Activated T-helper 2 cell treated with anti-CD3 and anti-CD28 coated beads, Interferon-gamma antibody, Interleukin-2, Interleukin-4, amounts not matched to agents 10 μg/mL and 5 μg/mL and 100 μg/mL, durations not matched to agents 14 hours and 24 hours and 36 hours (primary cell): ENCODE results near the gene MVB12B. TPM values are rescaled to one million over a fixed set of nuclear protein-coding genes. Genes with fewer than 3 reads are reported as not detected.
"Not testable (repeated sequence)": the region's sequence is repeated elsewhere in the genome, so short reads cannot be mapped to it uniquely, and the experiment has no call there.

Experiments
- DNase-seq: peaks from one replicate; pipeline ENCODE4 v3.0.0; 2021; ENCODE audit warnings: low spot score
- H3K27ac Mint-ChIP-seq: one replicate; pipeline ENCODE4 v1.8.0; 2021; ENCODE audit warnings: mixed read lengths
- H3K27me3 Mint-ChIP-seq: one replicate; pipeline ENCODE4 v1.8.0; 2021; ENCODE audit warnings: low read depth, mixed read lengths
- H3K36me3 Mint-ChIP-seq: one replicate; pipeline ENCODE4 v1.8.0; 2021; ENCODE audit warnings: low read depth, mixed read lengths
- H3K4me1 Mint-ChIP-seq: one replicate; pipeline ENCODE4 v1.8.0; 2021; ENCODE audit warnings: low read depth, mixed read lengths
- H3K4me3 Mint-ChIP-seq: one replicate; pipeline ENCODE4 v1.8.0; 2021; ENCODE audit warnings: low read depth, mild to moderate bottlenecking, moderate library complexity, mixed read lengths
- H3K9me3 Mint-ChIP-seq: one replicate; pipeline ENCODE4 v1.8.0; 2021; ENCODE audit warnings: mixed read lengths
- intact Hi-C: fragments of 100-400 bp; cut with micrococcal nuclease; formaldehyde crosslinking; loops from one replicate; pipeline ENCODE4 v1.15.1; 2023
- total RNA-seq: library from RNA; stranded (reverse); gene quantifications from 2 replicates; pipeline ENCODE4 v1.2.3, GENCODE V29; 2022

Gene MVB12B
- total RNA-seq, 1 donor from 2014 or later = 0.50 TPM

DNA sequence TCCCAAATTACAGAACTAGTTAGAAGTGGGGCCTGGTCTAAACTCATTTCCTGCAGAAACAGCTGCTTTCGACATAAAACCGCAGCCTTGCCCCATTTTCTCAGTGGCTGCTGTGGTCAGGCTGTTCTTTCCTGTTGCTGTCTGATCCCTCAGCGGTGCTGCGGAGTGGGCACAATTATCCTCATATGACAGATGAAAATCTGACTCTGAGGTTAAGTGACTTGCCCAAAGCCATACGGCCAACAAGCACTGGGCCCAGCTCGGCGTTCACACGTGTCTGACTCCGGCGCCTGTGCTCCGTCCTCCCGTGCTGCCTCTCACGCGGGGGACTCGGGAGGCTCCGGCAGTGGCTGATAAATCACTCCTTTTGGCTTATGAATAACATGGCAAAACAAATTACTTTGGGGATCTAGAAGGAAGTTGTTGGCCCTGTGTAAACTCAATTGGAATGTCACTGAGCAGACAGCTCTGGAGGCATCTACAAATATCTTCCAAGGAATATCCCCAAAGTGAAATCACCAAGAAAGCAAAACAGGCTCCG is 144.5 kb downstream of the MVB12B start:
- intact Hi-C loops = loop anchor here (1.0 to 2.0 kb wide), 4 partner anchors 32 to 74 kb away; no protein-coding TSS in a partner anchor
- Mint-ChIP-seq H3K9me3 (peaks cover 3% of the 10 kb centered on the region), H3K4me3 (peak overlapping the region; percentile 41), H3K36me3 (peaks cover 3% of the 10 kb centered on the region), H3K27ac (peak overlapping the region; percentile 51), H3K27me3 (peaks cover 63% of the 10 kb centered on the region), H3K4me1 (peaks cover 44% of the 10 kb centered on the region)
- peak; percentile 81 for DNase-seq

DNA sequence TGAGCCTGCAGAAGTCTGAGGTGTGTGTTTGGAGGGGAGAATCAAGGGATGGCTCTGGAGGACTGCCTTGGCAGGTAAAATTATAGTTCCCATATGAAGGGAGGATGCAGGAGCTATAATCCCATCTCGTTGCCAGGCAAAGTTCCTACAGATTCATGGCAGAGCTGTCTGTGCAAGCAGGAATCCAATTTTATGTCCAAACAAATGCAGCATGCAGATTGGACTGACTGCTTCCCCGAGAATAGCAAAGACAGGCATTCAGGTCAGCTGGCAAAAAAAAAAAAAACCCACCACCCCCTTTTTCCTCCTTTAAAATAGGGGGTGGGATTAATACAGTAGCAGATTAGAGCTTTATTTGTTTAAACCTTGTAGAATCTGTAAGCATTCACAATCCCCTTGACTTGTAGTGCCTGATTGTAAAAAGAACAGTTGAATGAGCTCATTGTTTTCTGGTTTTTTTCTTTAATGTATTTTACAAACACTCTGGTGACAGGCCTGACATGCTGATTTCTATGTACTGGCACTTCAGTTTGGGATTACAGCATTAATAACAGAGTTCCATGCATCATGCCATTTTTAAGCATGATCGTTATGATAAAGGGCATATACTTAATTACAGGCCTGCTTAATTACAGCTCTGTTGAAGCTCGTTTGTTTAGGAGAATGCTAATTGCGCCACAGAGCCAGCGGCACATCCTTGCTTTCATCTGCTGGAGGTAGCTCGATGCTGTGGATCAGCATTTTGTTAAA is 145.7 kb downstream of the MVB12B start:
- H3K4me3 Mint-ChIP-seq = no peak overlapping the region
- intact Hi-C loops = no loop called here
- peaks cover 9% of the 10 kb centered on the region for H3K9me3 Mint-ChIP-seq
- H3K4me1 Mint-ChIP-seq = peaks cover 44% of the 10 kb centered on the region
- H3K27me3 Mint-ChIP-seq = peaks cover 62% of the 10 kb centered on the region
- peaks cover 3% of the 10 kb centered on the region for H3K36me3 Mint-ChIP-seq
- no peak overlapping the region for H3K27ac Mint-ChIP-seq
- DNase-seq = no peak

DNA sequence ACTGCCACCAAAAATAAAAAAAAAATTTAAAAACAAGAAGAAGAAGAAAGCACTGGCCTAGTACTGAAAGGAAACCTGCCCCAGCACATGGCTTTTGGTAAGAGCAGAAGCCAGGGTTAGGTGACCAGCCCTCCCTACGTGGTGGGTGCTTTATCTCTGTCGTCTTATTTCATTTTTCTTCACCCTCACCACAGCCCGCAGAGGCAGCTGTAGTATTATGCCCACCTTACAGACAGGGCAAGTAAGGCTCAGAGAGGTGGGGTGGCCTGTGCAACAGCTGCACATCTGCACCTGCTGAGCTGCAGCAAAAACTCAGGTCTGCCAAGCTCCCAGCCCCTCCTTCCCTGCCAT is 146.3 kb downstream of the MVB12B start:
- H3K27ac Mint-ChIP-seq = no peak overlapping the region
- DNase-seq = no peak
- intact Hi-C loops = no loop called here
- H3K36me3 Mint-ChIP-seq = peaks cover 3% of the 10 kb centered on the region
- H3K4me3 Mint-ChIP-seq = no peak overlapping the region
- peaks cover 10% of the 10 kb centered on the region for H3K9me3 Mint-ChIP-seq
- peaks cover 41% of the 10 kb centered on the region for H3K4me1 Mint-ChIP-seq
- H3K27me3 Mint-ChIP-seq = peaks cover 57% of the 10 kb centered on the region

DNA sequence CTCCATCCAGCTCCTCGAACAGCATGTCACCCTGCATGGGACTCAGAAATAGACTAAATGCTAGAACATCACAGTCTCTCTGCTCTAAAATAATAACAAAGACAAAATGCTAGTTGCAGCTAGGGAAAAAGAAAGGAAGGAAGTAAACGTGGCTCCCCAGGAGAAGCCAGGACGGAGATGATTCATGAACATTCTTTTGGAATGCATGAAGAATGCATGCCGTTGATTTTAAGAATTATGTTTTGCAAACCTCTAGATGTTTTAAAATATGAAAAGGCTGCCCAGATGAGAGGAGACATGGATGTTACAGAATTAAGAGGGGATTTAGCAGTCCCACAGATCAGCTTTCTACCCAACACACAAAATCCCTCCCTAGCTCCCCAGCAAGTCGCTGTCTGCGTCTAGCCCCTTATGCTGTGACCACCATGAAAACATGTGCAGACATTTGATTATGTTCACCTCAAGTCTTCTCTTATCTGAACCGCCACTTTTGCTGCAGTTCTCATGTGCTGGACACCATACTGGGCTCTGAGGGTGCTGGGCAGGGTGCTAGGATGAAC is 147.7 kb downstream of the MVB12B start:
- intact Hi-C loops = no loop called here
- peaks cover 58% of the 10 kb centered on the region for H3K27me3 Mint-ChIP-seq
- no peak for DNase-seq
- no peak overlapping the region for H3K27ac Mint-ChIP-seq
- H3K9me3 Mint-ChIP-seq = peaks cover 10% of the 10 kb centered on the region
- H3K36me3 Mint-ChIP-seq = no peaks in the 10 kb centered on the region
- no peak overlapping the region for H3K4me3 Mint-ChIP-seq
- H3K4me1 Mint-ChIP-seq = peaks cover 29% of the 10 kb centered on the region

DNA sequence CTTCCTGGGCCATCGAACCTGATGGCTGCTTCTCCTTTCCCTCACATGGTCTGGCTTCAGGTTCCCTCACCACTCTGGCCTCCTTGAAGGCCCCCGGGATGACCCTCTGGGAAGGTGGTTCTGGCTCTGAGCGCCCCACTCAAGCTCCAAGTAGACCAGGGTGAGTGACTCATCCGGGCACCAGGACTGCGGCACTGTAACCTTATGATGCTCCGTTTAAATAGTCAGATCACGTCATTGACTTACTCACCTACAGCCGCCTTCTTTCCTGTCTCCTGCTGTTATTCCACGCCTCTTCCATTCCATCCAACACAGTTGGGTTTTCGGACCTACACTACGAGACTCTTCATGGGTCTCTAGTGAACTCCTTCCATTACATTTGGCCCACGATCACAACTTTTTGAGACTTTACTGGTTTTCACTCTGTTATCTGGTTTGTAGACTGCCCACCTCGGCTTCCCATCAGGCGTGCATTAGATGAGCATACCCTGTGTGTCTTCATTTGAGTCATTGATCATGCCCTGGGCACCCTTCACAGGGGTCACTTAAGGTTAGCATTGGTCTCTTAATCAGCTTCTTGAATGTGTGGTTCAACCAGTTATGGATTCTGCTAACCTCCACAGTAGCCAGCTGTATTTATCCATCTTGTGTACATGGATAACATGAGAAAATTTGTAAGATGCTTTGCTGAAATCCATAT is 148.3 kb downstream of the MVB12B start:
- Mint-ChIP-seq H3K27me3 (peaks cover 64% of the 10 kb centered on the region), H3K9me3 (peaks cover 10% of the 10 kb centered on the region), H3K36me3 (no peaks in the 10 kb centered on the region), H3K4me1 (peaks cover 22% of the 10 kb centered on the region), H3K4me3 (no peak overlapping the region), H3K27ac (no peak overlapping the region)
- intact Hi-C loops = no loop called here
- DNase-seq = no peak

DNA sequence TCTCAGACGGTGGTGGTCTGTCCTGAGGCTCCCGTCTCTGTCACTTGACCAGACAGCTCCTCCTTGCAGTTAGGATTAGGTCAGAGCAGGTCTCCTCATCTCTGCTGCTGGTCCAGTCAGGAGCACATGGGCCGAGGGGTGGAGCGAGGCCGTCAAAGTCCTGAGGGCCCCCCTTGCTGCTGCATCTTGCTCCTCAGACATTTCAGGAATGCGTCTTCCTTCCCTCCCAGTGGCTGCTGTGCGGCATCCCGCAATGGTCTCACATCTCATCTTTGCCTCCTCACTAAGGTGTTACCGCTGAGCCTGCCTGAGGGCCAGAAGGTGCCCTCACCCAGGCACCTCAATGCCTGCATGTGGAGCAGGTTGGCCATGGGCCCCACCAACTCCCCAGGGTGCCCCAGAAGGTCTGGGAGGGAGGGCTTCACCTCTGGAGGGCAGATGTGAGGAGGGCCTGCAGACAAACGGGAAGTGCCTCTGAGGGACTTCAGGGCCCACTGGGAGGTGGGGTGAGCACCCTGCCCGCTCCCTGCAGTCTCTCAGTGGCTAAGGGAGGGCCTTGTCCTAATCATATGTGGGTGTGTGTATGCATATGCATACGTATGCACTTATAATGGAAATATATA is 149.4 kb downstream of the MVB12B start:
- Mint-ChIP-seq H3K4me3 (no peak overlapping the region), H3K36me3 (no peaks in the 10 kb centered on the region), H3K4me1 (peaks cover 12% of the 10 kb centered on the region), H3K27ac (no peak overlapping the region), H3K27me3 (peaks cover 74% of the 10 kb centered on the region), H3K9me3 (peaks cover 10% of the 10 kb centered on the region)
- no peak for DNase-seq
- intact Hi-C loops = no loop called here

DNA sequence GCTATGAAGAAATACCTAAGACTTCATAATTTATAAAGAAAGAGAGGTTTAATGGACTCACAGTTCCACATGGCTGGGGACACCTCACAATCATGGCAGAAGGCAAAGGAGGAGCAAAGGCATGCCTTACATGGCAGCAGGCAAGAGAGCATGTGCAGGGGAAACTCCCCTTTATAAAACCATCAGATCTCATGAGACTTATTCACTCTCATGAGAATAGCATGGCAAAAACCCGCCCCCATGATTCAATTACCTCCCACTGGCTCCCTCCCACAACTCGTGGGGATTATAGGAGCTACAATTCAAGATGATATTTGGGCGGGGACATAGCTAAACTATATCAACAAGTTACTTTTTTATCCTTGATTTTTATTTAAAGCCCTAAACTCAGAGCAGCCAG is 150.8 kb downstream of the MVB12B start:
- H3K9me3 Mint-ChIP-seq, H3K27ac Mint-ChIP-seq, H3K4me3 Mint-ChIP-seq, intact Hi-C loops, H3K36me3 Mint-ChIP-seq, H3K4me1 Mint-ChIP-seq, DNase-seq: not testable (repeated sequence)
- H3K27me3 Mint-ChIP-seq = peaks cover 75% of the 10 kb centered on the region

DNA sequence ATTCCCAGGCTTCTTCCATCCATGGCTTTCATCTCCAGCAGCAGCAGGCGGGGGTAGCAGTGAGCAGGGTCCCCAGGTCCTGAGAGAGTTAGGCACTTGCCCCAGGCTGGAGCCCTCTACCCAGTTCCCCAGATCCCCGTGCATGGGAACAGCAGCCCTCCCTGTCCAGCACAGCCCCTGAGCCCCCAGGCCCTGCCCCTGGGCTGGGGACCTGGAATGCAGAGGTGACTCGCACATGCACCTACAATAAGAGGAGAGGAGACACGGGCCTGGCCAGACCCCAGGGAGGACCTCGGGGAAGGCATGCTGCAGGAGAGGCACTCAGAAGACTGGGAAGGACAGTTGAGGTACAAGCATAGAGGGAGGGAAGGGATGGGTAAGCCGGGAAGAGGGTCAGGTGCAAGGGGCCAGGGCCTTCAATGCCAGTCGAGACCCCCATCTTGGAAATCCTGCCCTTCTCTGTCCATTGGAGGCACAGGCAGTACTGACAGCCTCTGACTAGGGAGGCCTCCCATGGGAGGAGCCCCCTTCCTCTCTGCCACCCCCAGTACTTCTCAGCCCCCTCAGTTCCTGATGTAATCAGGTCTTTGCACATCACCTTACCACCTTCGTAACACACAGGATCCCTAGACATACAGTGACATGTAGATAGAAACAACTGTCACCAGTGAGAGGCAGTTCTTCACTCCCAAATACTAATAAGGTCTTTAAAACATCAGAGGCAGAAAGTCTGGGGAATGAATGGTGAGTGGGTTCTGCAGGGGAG is 151.8 kb downstream of the MVB12B start:
- Mint-ChIP-seq H3K9me3 (peaks cover 10% of the 10 kb centered on the region), H3K36me3 (no peaks in the 10 kb centered on the region), H3K4me1 (peaks cover 2% of the 10 kb centered on the region), H3K27ac (no peak overlapping the region), H3K4me3 (no peak overlapping the region), H3K27me3 (peaks cover 67% of the 10 kb centered on the region)
- no peak for DNase-seq
- intact Hi-C loops = no loop called here

DNA sequence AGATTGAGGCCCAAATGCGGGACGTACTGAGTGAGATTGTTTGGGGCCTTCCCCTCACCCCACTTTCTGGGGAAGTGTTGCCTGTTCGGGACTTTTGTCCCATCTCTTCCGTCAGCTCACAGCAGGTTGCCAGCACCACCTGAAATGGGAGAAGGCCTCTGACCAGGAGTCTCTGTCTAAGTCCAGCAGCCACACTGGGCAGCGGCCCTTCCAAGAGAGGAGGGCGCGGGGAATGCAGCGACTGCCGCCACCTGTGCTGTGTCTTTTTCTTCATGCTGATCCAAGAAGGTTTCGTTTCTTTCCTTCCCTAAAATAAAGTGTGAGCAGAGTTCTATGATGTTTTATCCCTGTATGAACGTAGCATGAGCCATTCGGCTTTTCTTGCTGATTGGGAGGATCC is 152.9 kb downstream of the MVB12B start:
- intact Hi-C loops = no loop called here
- no peak overlapping the region for H3K27ac Mint-ChIP-seq
- no peaks in the 10 kb centered on the region for H3K36me3 Mint-ChIP-seq
- no peak for DNase-seq
- peaks cover 7% of the 10 kb centered on the region for H3K9me3 Mint-ChIP-seq
- H3K27me3 Mint-ChIP-seq = peaks cover 65% of the 10 kb centered on the region
- H3K4me1 Mint-ChIP-seq = peaks cover 10% of the 10 kb centered on the region
- no peak overlapping the region for H3K4me3 Mint-ChIP-seq

DNA sequence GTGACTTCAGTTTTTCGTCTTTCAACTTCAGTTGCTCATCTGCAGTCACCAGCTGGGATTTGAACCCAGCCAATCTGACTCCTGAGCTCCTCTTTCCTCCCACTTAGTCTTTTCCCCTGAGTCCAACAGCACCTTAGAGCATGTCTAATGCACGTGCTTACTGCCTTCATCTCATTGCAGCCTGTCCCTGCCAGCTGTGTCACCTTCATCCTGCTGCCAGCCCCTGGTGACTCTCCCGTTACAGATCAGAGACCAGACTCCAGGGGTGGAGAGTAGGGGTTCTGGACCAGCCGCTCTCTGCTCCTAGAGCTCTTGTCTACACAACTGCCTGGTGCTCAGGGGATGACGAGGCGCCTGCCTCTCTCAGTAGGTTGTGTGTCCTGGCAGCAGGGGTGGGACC is 154.2 kb downstream of the MVB12B start:
- H3K9me3 Mint-ChIP-seq = peaks cover 7% of the 10 kb centered on the region
- H3K4me1 Mint-ChIP-seq = peaks cover 10% of the 10 kb centered on the region
- no peak overlapping the region for H3K27ac Mint-ChIP-seq
- intact Hi-C loops = no loop called here
- DNase-seq = no peak
- H3K27me3 Mint-ChIP-seq = peaks cover 53% of the 10 kb centered on the region
- no peak overlapping the region for H3K4me3 Mint-ChIP-seq
- H3K36me3 Mint-ChIP-seq = no peaks in the 10 kb centered on the region

DNA sequence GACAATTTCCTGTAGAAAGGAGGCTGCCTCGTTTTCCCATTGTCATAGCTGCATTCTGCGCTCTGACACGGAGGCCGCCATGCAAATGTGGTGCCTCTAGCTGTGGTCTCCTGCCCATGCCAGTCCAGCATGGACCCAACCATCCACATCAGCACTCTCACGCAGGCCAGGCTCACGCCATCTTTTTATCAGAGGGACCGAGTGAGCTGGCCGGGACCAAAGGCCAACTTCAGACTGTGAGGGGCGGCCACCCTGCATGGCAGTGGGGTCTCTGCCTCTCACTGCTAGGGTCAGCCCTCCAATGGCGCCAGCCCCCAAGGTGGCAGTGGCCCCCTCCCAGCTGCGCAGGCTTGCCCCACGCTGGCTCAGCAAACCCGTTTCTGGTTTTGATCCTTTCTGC is 155.2 kb downstream of the MVB12B start:
- Mint-ChIP-seq H3K36me3 (no peaks in the 10 kb centered on the region), H3K27ac (no peak overlapping the region), H3K27me3 (peaks cover 51% of the 10 kb centered on the region), H3K4me1 (peaks cover 10% of the 10 kb centered on the region), H3K9me3 (peaks cover 6% of the 10 kb centered on the region), H3K4me3 (no peak overlapping the region)
- intact Hi-C loops = no loop called here
- DNase-seq = no peak

DNA sequence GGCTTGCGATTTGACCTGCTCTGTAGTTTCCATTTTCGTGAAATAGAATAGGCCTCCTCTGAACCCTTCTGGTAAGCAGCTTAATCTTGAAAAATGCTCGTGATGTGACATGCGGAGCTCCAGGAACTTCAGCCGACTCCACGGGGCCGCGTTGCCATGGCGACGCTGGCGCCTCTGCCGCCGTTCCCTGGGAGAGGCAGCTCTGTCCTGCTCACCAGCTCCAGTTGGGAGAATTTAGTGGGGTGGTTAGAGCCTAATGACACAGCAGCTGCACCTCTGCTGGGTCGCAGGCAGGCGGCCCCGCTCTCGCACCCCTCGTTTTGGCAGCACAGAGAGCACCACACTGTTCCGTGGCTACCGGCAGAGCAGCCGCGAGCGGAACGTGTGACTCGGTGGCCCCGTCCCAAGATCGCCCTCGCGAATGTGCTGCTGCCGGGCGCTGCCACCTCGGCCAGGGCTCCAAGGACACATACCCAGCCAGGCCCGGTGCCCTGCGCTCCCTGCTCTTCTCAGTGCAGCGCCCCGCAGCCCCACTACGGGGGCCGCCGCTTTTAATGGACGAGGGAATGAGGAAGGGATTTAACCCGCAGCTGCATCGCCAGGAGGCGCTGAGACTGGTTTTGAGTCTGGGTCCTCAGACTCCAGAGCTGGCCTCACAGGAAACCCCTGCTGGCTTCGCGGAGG is 155.9 kb downstream of the MVB12B start:
- H3K36me3 Mint-ChIP-seq = no peaks in the 10 kb centered on the region
- no peak overlapping the region for H3K4me3 Mint-ChIP-seq
- DNase-seq = no peak
- intact Hi-C loops = no loop called here
- H3K4me1 Mint-ChIP-seq = peaks cover 10% of the 10 kb centered on the region
- H3K9me3 Mint-ChIP-seq = no peaks in the 10 kb centered on the region
- H3K27me3 Mint-ChIP-seq = peaks cover 45% of the 10 kb centered on the region
- H3K27ac Mint-ChIP-seq = no peak overlapping the region
